ENCODE data around the gene NME3.

Gene NME3

DNA sequence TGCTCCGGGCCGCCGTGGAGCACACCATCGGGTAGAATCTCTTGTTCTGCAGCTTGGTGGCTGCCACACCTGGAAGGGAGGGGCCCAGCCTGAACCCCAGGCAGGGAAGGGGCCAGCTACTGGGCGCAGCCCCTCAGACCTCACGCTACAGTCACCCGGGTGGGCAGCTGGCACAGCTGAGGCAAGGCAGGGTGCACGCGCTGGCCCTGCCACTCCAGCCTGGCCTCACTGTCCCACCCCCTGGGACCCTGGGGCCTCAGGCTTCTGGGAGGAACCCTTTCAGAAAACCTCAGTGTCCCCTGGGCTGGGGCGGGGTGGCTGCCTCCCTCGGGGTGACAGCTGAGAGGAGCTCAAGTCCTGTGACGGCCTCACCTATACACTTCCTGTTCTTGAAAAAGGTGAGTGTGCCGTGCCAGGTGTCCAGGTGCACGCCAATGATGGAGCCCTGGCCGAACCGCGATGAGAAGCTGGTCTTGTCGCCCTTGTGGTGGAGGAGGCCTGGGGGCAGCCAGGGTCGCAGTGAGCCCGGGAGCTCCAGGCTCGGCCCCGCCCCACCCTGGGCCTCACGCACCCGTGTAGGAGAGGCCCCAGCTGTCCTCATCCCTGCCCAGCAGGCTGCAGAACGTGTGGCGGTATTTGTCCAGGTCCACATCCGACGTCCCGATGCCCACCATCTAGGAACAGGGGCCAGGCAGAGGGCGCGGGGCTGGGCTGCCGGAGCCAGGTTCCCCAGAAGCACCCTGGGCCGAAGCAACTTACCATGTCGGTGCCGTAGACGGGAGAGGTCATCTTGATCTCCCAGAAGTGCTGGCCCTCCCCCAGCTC is 6.2 kb upstream of the NME3 start:
- H3K4me3 ChIP-seq (ENCODE audit: control insufficient read depth, low read depth, low read length): no peak overlapping the region
- DNase-seq (ENCODE audit: low read depth): no peak
- TF ChIP-seq CTCF (IDR thresholded peaks at IDR 0.05; ENCODE audit: control insufficient read depth, insufficient read depth, low read depth, low read length, missing control alignments): no peak

DNA sequence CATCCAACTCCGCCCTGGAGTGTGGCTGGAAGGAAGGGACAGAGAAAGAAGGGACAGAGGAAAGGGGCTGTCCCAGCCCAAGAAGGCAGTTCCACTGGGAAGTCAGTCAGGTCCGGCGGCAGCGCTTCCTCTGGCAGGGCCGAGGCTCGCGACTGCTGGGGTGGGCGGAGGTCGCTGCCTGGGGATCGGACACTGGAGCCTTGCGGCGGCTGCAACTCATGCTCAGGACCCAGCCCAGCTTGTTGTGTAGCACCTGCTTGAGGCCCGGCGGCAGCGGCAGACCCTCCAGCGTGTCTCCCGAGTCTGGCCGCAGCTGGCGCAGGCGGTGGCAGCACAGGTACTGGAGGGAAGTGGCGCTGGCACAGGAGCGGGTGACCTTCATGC is 5.6 kb upstream of the NME3 start:
- no peak for TF ChIP-seq CTCF (IDR thresholded peaks at IDR 0.05; ENCODE audit: control insufficient read depth, insufficient read depth, low read depth, low read length, missing control alignments)

DNA sequence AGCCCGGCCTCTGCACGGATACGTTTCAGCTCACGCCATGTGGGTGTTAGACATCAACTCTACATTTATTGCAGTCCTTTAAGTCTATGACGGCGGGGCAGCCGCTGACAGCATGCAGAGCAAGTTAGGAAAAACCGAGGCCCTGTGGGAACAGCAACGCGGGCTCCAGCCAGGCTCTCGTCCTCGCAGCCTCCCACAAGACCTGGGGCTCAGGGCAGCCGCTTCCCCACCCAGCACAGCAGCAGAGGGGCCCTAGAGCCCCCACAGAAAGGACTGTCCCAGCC is 5.3 kb upstream of the NME3 start:
- no peak for TF ChIP-seq CTCF (IDR thresholded peaks at IDR 0.05; ENCODE audit: control insufficient read depth, insufficient read depth, low read depth, low read length, missing control alignments)
- H3K4me3 ChIP-seq (ENCODE audit: control insufficient read depth, low read depth, low read length): no peak overlapping the region
- no peak for DNase-seq (ENCODE audit: low read depth)

More for the DNA sequence above, 5.6 kb upstream of the NME3 start:
- no peak for DNase-seq (ENCODE audit: low read depth)
- H3K4me3 ChIP-seq (ENCODE audit: control insufficient read depth, low read depth, low read length): no peak overlapping the region

DNA sequence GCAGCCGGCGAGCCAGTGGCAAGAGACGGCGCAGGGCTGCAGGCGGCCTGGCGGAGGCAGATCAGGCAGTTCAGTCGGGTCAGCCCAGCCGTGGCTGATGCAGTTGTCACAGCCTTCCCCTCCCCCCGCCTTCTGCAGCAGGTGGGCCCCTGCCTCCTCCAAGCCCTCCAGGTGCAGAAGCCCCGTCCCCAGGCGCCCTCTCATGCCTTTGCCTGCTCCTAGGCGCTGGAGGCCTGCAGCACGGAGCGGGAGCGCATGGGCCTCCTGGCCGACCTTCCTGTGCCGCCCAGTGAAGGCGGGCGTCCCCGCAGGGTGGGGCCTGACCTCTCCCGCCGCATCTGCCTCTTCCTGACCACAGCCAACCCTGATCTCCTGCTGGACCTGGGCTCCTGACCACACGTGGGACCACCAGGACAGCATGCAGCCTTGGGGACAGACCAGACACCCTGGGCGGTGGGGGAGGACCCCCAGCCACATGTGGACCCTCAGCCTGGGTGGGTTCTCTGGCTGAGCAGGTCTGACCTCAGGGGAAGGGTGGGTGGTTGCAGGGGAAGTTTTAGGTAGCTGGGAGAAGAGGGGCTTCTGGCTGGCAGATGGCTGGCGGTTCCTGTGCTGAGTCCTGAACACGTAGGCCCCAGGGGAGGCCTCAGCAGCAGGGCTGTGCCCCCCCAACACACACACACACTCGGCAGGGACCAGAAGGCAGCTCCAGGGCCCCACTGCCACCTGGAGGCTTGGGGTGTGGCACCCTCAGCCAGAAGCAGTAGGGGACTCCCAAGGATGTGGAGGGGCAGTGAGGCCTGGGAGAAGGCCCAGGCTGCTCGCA is 4.7 kb upstream of the NME3 start:
- TF ChIP-seq CTCF (IDR thresholded peaks at IDR 0.05; ENCODE audit: control insufficient read depth, insufficient read depth, low read depth, low read length, missing control alignments): no peak
- no peak overlapping the region for H3K4me3 ChIP-seq (ENCODE audit: control insufficient read depth, low read depth, low read length)
- DNase-seq (ENCODE audit: low read depth): no peak

DNA sequence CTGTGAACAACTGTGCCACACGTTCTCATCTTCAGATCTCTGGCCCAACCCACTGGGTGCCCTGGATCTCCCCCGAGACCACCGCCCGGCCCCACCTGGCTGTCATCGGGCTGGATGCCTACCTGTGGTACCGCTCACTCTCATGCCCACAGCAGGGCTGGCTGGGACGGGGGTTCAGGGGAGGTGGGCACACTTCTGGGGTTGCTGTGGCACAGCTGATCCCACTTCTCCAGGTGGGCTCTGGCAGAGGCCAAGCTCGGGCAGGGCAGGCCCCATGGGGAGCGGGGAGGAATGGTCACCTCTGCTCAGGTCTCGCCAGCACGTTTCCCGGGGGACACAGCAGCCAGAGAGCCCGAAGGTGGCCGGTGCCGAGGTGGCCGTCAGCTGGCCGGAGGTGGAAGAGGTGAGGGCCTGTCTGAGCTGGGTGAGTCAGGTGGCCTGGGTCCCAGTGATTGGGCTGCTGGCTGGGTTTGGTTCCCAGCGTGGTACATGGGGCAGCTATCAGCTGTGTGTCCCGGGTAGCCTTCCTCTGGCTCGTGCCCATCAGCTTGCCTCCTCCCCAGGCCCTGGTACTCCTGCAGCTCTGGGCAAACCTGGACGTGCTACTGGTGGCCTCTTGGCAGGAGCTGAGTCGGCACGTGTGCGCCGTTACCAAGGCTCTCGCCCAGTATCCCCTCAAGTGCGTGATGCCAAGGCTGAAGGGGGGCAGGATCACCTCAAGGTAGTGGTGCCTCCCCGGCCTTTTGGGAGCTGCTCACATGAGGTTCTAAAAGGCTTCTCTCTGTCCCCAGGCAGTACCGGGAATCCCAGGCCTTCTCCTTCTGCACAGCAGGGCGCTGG is 3.9 kb upstream of the NME3 start:
- no peak for TF ChIP-seq CTCF (IDR thresholded peaks at IDR 0.05; ENCODE audit: control insufficient read depth, insufficient read depth, low read depth, low read length, missing control alignments)
- no peak overlapping the region for H3K4me3 ChIP-seq (ENCODE audit: control insufficient read depth, low read depth, low read length)
- DNase-seq (ENCODE audit: low read depth): no peak

DNA sequence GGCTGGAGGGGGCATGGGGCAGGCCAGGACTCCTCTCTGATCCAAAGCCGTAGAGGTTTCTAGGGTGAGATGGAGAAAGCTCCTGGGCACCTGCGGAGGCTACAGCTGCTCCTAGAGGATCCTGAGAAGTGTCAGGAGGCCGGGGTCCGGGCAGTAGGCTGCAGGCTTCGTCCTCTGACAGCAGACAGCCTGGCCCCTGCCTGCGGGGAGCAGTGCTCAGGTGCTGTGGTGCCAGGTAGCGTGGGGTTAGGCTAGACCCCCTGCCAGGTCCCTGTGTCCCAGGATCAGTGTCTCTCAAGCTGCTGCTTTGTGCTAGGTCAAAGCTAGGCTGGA is 3.1 kb upstream of the NME3 start:
- no peak for TF ChIP-seq CTCF (IDR thresholded peaks at IDR 0.05; ENCODE audit: control insufficient read depth, insufficient read depth, low read depth, low read length, missing control alignments)
- H3K4me3 ChIP-seq (ENCODE audit: control insufficient read depth, low read depth, low read length): peak overlapping the region; percentile 50
- no peak for DNase-seq (ENCODE audit: low read depth)
